H1 (cell line): Measurements from ENCODE around the gene METTL8. TPM values are rescaled to one million over a fixed set of nuclear protein-coding genes. Genes with fewer than 3 reads are reported as not detected.
A peak's percentile ranks its signal among the peaks of the same experiment; 100 is the strongest.

Experiments
- BACH1 ChIP-seq: IDR thresholded peaks from 2 replicates; pipeline ENCODE4 v1.6.1; 2012; ENCODE audit warnings: low read length, improper control_type of control experiment
- BCL11A ChIP-seq, 2 experiments: IDR thresholded peaks; one replicate each; pipeline ENCODE4 v1.6.1; 2011; ENCODE audit warnings: low read depth in 2 of 2, low read length in 2 of 2, mild to moderate bottlenecking in 2 of 2
- CBX5 ChIP-seq: fragments of 300-800, 300-1000 bp; sonication (generic); IDR thresholded peaks from 2 replicates; pipeline ENCODE4 v1.7.1; 2016; ENCODE audit warnings: antibody characterized with exemption, low read length, low read depth
- CBX8 ChIP-seq: fragments of 300-800, 300-1000 bp; sonication (generic); IDR thresholded peaks from 2 replicates; pipeline ENCODE4 v1.7.1; 2016; ENCODE audit warnings: low read depth, low read length, borderline replicate concordance
- CHD1 ChIP-seq: IDR thresholded peaks from 2 replicates; pipeline ENCODE4 v1.6.1; 2012; ENCODE audit warnings: low read depth, low read length, improper control_type of control experiment
- CHD2 ChIP-seq: IDR thresholded peaks from 2 replicates; pipeline ENCODE4 v1.6.1; 2012; ENCODE audit warnings: low read length, improper control_type of control experiment
- EGR1 ChIP-seq: IDR thresholded peaks from 2 replicates; pipeline ENCODE4 v1.6.1; 2011; ENCODE audit warnings: low read depth, low read length, borderline replicate concordance
- EP300 ChIP-seq, 2 experiments: IDR thresholded peaks; 1 replicate in 1 of 2; 2 replicates in 1 of 2; pipeline ENCODE4 v1.6.1; 2011 to 2012; ENCODE audit warnings: low read depth in 2 of 2, low read length in 2 of 2, mild to moderate bottlenecking in 2 of 2, borderline replicate concordance in 1 of 2, inconsistent platforms in 1 of 2, moderate library complexity in 1 of 2
- GABPA ChIP-seq: IDR thresholded peaks from 2 replicates; pipeline ENCODE4 v1.6.1; 2011; ENCODE audit warnings: mild to moderate bottlenecking, low read length, moderate library complexity, borderline replicate concordance; ENCODE audit not compliant: insufficient read depth
- HDAC6 ChIP-seq: IDR thresholded peaks from one replicate; pipeline ENCODE4 v1.7.1; 2012; ENCODE audit warnings: low read depth, mild to moderate bottlenecking, inconsistent platforms, low read length, moderate library complexity
- JUND ChIP-seq: IDR thresholded peaks from 2 replicates; pipeline ENCODE4 v1.6.1; 2011; ENCODE audit warnings: mild to moderate bottlenecking, improper control_type of control experiment, low read length
- KDM5A ChIP-seq: fragments of 200-600 bp; IDR thresholded peaks from 2 replicates; pipeline ENCODE4 v1.7.1; 2012; ENCODE audit warnings: mild to moderate bottlenecking, low read length, inconsistent platforms, mixed read lengths
- NANOG ChIP-seq: IDR thresholded peaks from 2 replicates; pipeline ENCODE4 v1.6.1; 2011; ENCODE audit warnings: low read length, low read depth, mild to moderate bottlenecking, inconsistent platforms; ENCODE audit not compliant: insufficient read depth, poor library complexity, severe bottlenecking
- NRF1 ChIP-seq: IDR thresholded peaks from 2 replicates; pipeline ENCODE4 v1.6.1; 2011; ENCODE audit warnings: mild to moderate bottlenecking, low read depth, low read length, improper control_type of control experiment
- POLR2A ChIP-seq, 2 experiments: IDR thresholded peaks; 1 replicate in 1 of 2; 2 replicates in 1 of 2; pipeline ENCODE4 v1.6.1; 2011; ENCODE audit warnings: low read depth in 2 of 2, low read length in 2 of 2, mild to moderate bottlenecking in 2 of 2; ENCODE audit errors: control extremely low read depth in 1 of 2
- POLR2AphosphoS5 ChIP-seq: IDR thresholded peaks from 2 replicates; pipeline ENCODE4 v1.6.1; 2011; ENCODE audit warnings: low read depth, low read length
- RAD21 ChIP-seq, 2 experiments: IDR thresholded peaks in 1 of 2; conservative IDR thresholded peaks in 1 of 2; 2 replicates each; pipeline ENCODE4 v1.6.1; 2011; ENCODE audit warnings: low read depth in 2 of 2, low read length in 2 of 2, improper control_type of control experiment in 1 of 2, inconsistent platforms in 1 of 2, mild to moderate bottlenecking in 1 of 2, moderate library complexity in 1 of 2
- SIN3A ChIP-seq, 2 experiments: IDR thresholded peaks in 1 of 2; conservative IDR thresholded peaks in 1 of 2; 2 replicates each; pipeline ENCODE4 v1.6.1; 2011 to 2012; ENCODE audit warnings: low read length in 2 of 2, improper control_type of control experiment in 1 of 2, low read depth in 1 of 2, mild to moderate bottlenecking in 1 of 2
- TCF12 ChIP-seq: IDR thresholded peaks from 2 replicates; pipeline ENCODE4 v1.6.1; 2011; ENCODE audit warnings: low read depth, mild to moderate bottlenecking, low read length
- TEAD4 ChIP-seq: IDR thresholded peaks from 2 replicates; pipeline ENCODE4 v1.6.1; 2012; ENCODE audit warnings: low read depth, low read length, inconsistent platforms, mixed read lengths
- USF2 ChIP-seq: IDR thresholded peaks from 2 replicates; pipeline ENCODE4 v1.6.1; 2011; ENCODE audit warnings: low read length, improper control_type of control experiment
- YY1 ChIP-seq: IDR thresholded peaks from 2 replicates; pipeline ENCODE4 v1.6.1; 2011; ENCODE audit warnings: low read depth, mild to moderate bottlenecking, low read length
- ZNF274 ChIP-seq: IDR thresholded peaks from 2 replicates; pipeline ENCODE4 v1.7.0; 2012; ENCODE audit warnings: low read length, borderline replicate concordance; ENCODE audit errors: extremely low read depth
- polyA plus RNA-seq, 7 experiments: library from polyadenylated mRNA; depleted of rRNA in 3 of 7; stranded (reverse) in 5 of 7; unstranded in 2 of 7; fragments of >200 nt in 5 of 7; fragments of 200-250 nt in 2 of 7; gene quantifications; 1 replicate in 5 of 7; 2 replicates in 1 of 7; 4 replicates in 1 of 7; pipeline versions ENCODE4 v1.2.1 to v1.2.3, GENCODE V29; 2011 to 2013; ENCODE audit warnings: missing spikeins in 2 of 7, mixed read lengths in 2 of 7
- total RNA-seq: library from RNA; stranded (reverse); fragmentation: NEBNext Ultra II Directional; extraction: Animal tissue kit (Norgen Biotek cat#: 25700); gene quantifications from 2 replicates; pipeline ENCODE4 v1.2.1, GENCODE V29; 2021
- TF ChIP-seq, protein P1 (sequence below): IDR thresholded peaks from 2 replicates; pipeline ENCODE4 v1.6.1; 2011; ENCODE audit warnings: low read depth, mild to moderate bottlenecking, low read length; ENCODE audit not compliant: insufficient read depth

Gene METTL8
- total and polyA plus RNA-seq, 2 of the 8 experiments (the other 6 are each of a cell fraction or from before 2014, with no cell fraction given): 17.6 to 79.7 TPM

DNA sequence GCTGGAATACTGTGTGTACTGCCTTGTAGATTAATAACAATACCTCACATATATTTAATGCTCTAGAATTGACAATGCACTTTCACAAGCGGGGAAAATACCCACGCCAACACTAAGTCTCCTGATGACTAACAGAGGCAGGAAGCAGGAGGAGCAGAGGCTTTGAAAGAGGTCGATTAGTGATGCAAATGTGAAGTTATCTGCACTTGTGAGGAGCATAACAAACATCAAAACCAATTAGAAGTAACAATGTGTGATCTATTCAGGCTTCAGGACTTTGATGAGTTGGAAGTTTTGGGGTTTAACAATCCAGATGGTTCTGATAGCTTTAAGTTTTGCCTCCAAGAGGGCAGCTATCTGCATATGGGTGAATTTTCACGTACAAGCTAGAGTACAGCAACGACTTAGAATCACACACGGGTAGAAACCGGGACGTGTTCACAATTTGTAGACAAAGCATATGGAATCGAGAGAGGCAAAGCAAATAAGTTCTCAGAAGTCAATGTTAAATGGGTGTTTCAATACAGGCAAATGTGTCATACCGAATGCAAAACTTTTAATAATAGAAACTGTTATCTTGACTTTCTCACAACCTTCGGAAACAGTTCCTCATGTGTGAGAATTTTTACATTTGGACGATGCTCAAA, 114.5 kb downstream of the METTL8 start (continued):
- no peak; a peak in 1 of 3 replicates for TF ChIP-seq POLR2A (IDR thresholded peaks at IDR 0.05; ENCODE audit: control extremely low read depth in 1 of 2, low read depth in 2 of 2, low read length in 2 of 2)
- TF ChIP-seq KDM5A: no peak
- no peak for TF ChIP-seq EGR1
- TF ChIP-seq TEAD4: no peak
- TF ChIP-seq CHD2: no peak
- TF ChIP-seq BACH1: no peak
- 0 out of 2 replicates have a peak, but pooled peaks have one; percentile 4 for TF ChIP-seq TCF12
- no peak for TF ChIP-seq CHD1
- no peak for TF ChIP-seq BCL11A (IDR thresholded peaks at IDR 0.05; ENCODE audit: low read depth in 2 of 2, low read length in 2 of 2)
- TF ChIP-seq CBX5: no peak
- no peak for TF ChIP-seq SIN3A (conservative IDR thresholded peaks at IDR 0.05 in 1 of 2, IDR thresholded peaks at IDR 0.05 in 1 of 2; ENCODE audit: low read depth in 1 of 2, low read length in 2 of 2)
- no peak for TF ChIP-seq USF2
- no peak for TF ChIP-seq RAD21 (IDR thresholded peaks at IDR 0.05 in 1 of 2, conservative IDR thresholded peaks at IDR 0.05 in 1 of 2; ENCODE audit: low read depth in 2 of 2, low read length in 2 of 2)
- TF ChIP-seq POLR2AphosphoS5: no peak
- 0 out of 3 replicates have a peak, but pooled peaks of 1 of the 2 experiments have one; percentile 63 for TF ChIP-seq EP300 (IDR thresholded peaks at IDR 0.05; ENCODE audit: borderline replicate concordance in 1 of 2, low read depth in 2 of 2, low read length in 2 of 2)
- no peak for TF ChIP-seq CBX8
- TF ChIP-seq NANOG: peak; percentile 89
- TF ChIP-seq, protein P1, sequence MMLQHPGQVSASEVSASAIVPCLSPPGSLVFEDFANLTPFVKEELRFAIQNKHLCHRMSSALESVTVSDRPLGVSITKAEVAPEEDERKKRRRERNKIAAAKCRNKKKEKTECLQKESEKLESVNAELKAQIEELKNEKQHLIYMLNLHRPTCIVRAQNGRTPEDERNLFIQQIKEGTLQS: no peak
- TF ChIP-seq YY1: no peak
- no peak for TF ChIP-seq NRF1
- TF ChIP-seq GABPA: no peak
- TF ChIP-seq HDAC6: no peak
- TF ChIP-seq JUND: peak; percentile 40
- TF ChIP-seq ZNF274: no peak
